Uterus (tissue), 2 donors: ENCODE data around the gene SMARCD2.

Experiments used
- POLR2A ChIP-seq, 2 donors: fragments of 450-650 bp; IDR thresholded peaks; one replicate each; pipeline ENCODE4 v1.6.1; 2016; ENCODE audit warnings: antibody characterized with exemption in 2 of 2, mild to moderate bottlenecking in 1 of 2, moderate library complexity in 1 of 2
- TF ChIP-seq, protein P1 (sequence below), 4 experiments: fragments of 200-600 bp in 2 of 4; fragments of 450-650 bp in 2 of 4; sonication (generic) in 2 of 4; IDR thresholded peaks; one replicate each; pipeline ENCODE4 v1.5.1; 2016 to 2019; ENCODE audit warnings: antibody characterized with exemption in 4 of 4, mild to moderate bottlenecking in 2 of 4, moderate library complexity in 1 of 4

DNA sequence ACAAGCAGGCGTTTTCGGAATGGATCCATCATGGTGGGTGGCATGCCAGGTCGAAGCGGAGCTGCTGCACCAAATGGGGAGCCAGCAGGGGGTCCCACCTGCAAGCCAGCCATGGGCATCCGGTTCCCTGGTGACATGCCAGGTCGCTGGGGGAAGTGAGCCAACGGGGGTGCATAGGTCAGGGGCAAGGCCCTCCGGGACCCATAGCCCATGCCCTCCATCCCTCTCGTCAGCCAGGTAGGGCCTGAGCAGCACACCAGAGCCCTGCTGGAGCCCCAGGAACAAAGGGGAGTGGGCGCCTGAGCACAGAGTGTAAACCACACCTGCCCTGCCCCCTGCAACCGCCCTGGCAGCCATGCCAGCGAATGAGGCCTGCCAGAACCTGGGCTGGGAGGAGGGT is 5.0 kb downstream of the SMARCD2 start:
- TF ChIP-seq, protein P1, sequence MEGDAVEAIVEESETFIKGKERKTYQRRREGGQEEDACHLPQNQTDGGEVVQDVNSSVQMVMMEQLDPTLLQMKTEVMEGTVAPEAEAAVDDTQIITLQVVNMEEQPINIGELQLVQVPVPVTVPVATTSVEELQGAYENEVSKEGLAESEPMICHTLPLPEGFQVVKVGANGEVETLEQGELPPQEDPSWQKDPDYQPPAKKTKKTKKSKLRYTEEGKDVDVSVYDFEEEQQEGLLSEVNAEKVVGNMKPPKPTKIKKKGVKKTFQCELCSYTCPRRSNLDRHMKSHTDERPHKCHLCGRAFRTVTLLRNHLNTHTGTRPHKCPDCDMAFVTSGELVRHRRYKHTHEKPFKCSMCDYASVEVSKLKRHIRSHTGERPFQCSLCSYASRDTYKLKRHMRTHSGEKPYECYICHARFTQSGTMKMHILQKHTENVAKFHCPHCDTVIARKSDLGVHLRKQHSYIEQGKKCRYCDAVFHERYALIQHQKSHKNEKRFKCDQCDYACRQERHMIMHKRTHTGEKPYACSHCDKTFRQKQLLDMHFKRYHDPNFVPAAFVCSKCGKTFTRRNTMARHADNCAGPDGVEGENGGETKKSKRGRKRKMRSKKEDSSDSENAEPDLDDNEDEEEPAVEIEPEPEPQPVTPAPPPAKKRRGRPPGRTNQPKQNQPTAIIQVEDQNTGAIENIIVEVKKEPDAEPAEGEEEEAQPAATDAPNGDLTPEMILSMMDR (IDR thresholded peaks at IDR 0.05): no peak
- TF ChIP-seq POLR2A (IDR thresholded peaks at IDR 0.05): no peak
